ENCODE results near the gene SSX2IP.
"Not testable (repeated sequence)": the region's sequence is repeated elsewhere in the genome, so short reads cannot be mapped to it uniquely, and the experiment has no call there.

Gene SSX2IP

GRCh38 chr1:84675106-84675505, 15.2 kb downstream of the SSX2IP start:
- no peak for FAIRE-seq

GRCh38 chr1:84674705-84675104, 15.6 kb downstream of the SSX2IP start:
- no peak for FAIRE-seq

- FAIRE-seq = no peak
Observed at GRCh38 chr1:84674021-84674420, 16.2 kb downstream of the SSX2IP start.

GRCh38 chr1:84672080-84672854, 18.0 kb downstream of the SSX2IP start:
- FAIRE-seq = no peak

GRCh38 chr1:84669831-84670230, 20.4 kb downstream of the SSX2IP start:
- no peak for FAIRE-seq

GRCh38 chr1:84668185-84668584, 22.1 kb downstream of the SSX2IP start:
- FAIRE-seq = no peak

- no peak for FAIRE-seq
Observed at GRCh38 chr1:84665703-84666317, 24.5 kb downstream of the SSX2IP start.

- no peak for FAIRE-seq
Observed at GRCh38 chr1:84653130-84653677, 37.1 kb downstream of the SSX2IP start.

GRCh38 chr1:84644472-84644871, 45.8 kb downstream of the SSX2IP start:
- no peak for FAIRE-seq

- no peak for FAIRE-seq
Observed at GRCh38 chr1:84643183-84643582, 47.1 kb downstream of the SSX2IP start.

GRCh38 chr1:84642774-84643173, 47.5 kb downstream of the SSX2IP start:
- FAIRE-seq = no peak

GRCh38 chr1:84639731-84640130, 50.5 kb downstream of the SSX2IP start:
- FAIRE-seq = not testable (repeated sequence)

GRCh38 chr1:84635429-84635828, 54.8 kb downstream of the SSX2IP start:
- FAIRE-seq = no peak

GRCh38 chr1:84634536-84635205, 55.6 kb downstream of the SSX2IP start:
- no peak for FAIRE-seq

GRCh38 chr1:84632673-84633434, 57.4 kb downstream of the SSX2IP start:
- no peak for FAIRE-seq

GRCh38 chr1:84632137-84632536, 58.1 kb downstream of the SSX2IP start:
- no peak for FAIRE-seq

- FAIRE-seq = no peak
Observed at GRCh38 chr1:84624876-84625275, 65.4 kb downstream of the SSX2IP start.

- FAIRE-seq = no peak
Observed at GRCh38 chr1:84621553-84621952, 68.7 kb downstream of the SSX2IP start.

GRCh38 chr1:84620720-84621313, 69.4 kb downstream of the SSX2IP start:
- FAIRE-seq = no peak

GRCh38 chr1:84619383-84620102, 70.7 kb downstream of the SSX2IP start:
- no peak for FAIRE-seq

- FAIRE-seq = no peak
Observed at GRCh38 chr1:84617349-84617748, 72.9 kb downstream of the SSX2IP start.

- FAIRE-seq = no peak
Observed at GRCh38 chr1:84615790-84616189, 74.5 kb downstream of the SSX2IP start.
